Testis (tissue), 2 donors: ENCODE measurements around the gene KLHDC9.

Source experiments
- POLR2A ChIP-seq: fragments of 450-650 bp; IDR thresholded peaks from one replicate; pipeline ENCODE4 v1.6.1; 2017; ENCODE audit warnings: antibody characterized with exemption, mild to moderate bottlenecking, moderate library complexity
- TF ChIP-seq, protein P1 (sequence below), 3 experiments: fragments of 450-650 bp in 2 of 3; fragments of 200-600 bp in 1 of 3; sonication (generic) in 1 of 3; IDR thresholded peaks; one replicate each; pipeline ENCODE4 v1.5.1; 2016 to 2019; ENCODE audit warnings: antibody characterized with exemption in 3 of 3, mild to moderate bottlenecking in 2 of 3, moderate library complexity in 1 of 3

- TF ChIP-seq, protein P1, sequence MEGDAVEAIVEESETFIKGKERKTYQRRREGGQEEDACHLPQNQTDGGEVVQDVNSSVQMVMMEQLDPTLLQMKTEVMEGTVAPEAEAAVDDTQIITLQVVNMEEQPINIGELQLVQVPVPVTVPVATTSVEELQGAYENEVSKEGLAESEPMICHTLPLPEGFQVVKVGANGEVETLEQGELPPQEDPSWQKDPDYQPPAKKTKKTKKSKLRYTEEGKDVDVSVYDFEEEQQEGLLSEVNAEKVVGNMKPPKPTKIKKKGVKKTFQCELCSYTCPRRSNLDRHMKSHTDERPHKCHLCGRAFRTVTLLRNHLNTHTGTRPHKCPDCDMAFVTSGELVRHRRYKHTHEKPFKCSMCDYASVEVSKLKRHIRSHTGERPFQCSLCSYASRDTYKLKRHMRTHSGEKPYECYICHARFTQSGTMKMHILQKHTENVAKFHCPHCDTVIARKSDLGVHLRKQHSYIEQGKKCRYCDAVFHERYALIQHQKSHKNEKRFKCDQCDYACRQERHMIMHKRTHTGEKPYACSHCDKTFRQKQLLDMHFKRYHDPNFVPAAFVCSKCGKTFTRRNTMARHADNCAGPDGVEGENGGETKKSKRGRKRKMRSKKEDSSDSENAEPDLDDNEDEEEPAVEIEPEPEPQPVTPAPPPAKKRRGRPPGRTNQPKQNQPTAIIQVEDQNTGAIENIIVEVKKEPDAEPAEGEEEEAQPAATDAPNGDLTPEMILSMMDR (IDR thresholded peaks at IDR 0.05): no peak
- no peak for TF ChIP-seq POLR2A
Observed at GRCh38 chr1:161091796-161092507, 6.2 kb upstream of the KLHDC9 start.
